ENCODE results near the gene SGTA.

Gene SGTA

DNA sequence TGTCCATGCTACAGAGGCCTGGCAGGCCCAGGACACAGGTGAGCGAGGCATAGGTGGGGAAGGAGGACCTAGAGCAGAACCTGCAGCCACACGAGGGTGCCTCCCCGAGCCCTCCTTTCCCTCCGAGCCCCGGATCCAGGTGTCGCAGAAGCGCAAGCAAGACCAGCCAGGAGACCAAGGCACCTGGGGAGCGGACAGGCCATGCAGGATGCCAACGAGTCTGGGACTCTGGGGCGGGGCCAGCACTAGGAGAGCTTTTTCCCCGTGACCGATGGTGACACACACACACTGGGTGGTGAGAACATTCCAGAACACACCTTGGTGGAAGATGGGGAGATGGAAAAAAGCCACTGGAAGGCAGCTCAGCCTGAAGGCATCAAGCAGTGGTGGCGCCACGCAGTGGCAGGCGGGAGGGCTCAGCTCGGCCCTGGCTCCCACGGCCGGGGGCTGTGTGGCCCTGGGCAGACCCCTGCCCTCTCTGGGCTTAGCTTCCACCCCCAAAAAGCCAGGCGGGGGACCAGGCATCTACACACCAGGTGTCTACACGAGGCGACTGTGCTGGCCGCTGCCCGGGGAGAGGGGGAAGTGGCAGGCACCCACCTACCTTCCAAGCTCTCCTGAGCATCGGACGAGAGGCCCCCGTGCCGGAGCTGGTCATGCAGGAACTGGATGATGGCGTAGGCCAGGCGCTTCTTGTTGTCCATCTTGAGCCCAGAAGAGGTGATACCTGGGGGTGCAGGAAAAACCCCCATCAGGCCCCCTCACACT, 14.5 kb downstream of the SGTA start:
- no peak for DNase-seq

DNA sequence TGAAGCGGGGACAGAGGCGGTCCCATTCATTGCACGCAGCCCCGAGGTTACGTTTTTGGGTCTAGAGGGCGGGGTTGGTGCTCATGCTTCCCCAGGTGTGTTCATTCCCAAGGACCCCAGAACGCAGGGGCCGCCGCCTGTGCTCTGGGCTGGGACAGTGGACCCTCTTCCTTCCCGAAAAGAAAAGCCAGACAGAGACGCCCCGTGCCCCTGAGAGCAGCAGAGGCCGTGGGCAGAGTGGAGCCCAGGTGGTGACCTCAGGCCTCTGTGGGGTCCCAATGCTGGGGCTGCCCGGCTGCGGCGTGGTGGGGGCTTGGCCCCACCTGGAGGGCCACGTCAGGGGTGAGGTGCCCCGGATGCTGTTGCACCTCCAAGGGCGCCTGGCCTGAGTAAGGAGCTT, 15.4 kb downstream of the SGTA start:
- DNase-seq: no peak

DNA sequence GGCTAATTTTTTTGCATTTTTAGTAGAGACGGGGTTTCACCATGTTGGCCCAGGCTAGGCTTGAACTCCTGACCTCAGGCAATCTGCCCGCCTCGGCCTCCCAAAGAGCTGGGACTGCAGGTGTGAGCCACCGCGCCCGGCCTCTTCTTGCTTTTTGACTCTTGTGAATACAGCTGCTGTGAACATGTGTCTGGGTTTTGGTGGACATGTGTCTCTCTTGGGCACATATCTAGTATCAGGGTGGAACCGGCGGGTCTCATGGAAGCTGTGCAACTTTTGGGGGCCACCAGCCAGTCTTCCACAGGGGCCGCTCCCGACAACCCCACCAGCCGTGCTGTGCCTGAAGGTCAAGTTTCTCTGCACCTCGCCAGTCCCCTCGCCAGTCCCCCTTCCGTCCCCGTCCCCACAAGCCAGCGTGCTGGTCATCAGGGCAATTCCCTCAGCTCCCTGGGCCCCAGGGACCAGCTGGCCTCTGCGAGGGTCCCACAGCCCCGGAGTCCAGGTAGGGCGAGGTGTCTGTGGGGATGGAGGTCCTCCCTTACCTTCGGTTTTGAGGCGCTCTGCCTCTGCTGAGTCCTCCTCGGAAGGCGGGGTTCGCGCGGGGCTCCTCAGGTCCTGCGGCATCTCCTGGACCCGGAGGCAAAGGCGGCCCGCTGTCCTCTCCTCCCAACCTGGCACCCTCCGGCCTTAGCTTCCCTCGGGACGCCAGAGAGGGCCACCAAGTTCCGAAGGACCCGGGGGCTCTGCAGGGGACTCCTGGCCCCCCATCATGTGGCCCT, 16.3 kb downstream of the SGTA start:
- DNase-seq: no peak

DNA sequence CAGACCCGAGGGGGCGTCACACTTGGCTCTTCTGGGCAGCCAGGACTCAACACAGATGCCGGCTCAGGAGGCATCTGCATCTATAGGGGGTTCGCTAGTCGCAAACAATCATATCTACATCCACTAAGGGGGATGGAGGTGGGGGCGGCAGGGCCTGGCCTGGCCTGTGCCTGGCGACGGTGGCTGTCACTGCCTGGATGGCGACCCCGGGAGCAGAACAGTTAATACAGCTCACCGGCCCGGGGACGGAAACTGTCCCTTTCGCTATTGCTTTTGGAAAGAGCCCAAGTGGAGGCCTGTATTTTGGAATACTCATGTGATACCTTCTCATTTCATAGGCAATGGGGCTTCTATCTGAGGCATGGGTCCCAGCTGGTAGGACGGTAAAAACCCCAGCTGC, 17.7 kb downstream of the SGTA start:
- DNase-seq: no peak

DNA sequence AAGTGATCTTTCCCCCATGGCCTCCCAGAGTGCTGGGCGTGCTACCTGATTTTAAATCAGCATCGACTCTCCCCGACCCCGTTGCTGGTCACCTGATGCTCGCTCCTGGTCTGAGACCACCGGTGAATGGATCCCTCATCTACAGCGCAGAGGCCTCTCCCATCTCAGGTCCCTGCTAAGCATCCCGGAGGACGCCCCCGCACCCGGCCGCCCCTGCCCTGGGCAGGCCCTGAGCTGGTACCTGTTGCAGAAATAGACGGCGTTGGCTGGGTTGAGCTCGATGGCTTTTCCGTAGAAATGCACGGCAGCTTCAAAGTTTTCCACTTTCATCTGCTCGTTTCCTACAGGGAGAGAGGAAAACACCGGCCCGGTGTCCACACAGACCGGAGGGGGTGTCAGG, 18.1 kb downstream of the SGTA start:
- no peak for DNase-seq

DNA sequence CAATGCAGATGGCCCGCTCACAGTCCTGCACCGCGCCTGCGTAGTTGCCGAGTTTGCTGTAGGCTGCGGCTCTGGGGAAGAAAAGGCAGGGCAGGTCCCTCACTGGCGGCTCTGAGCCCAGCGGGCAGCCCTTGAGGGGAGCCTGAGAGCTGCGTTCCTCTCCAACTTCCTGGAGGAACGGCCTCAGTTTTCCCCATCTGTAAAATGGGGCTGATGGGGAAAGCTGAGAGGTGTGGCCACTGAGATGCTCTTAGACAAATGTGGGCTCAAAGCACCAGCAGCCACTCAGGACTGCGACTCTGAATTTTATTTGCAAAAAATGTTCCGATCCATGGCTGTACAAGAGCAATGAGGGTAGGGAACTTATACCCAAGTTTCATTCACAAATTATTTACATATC, 19.4 kb downstream of the SGTA start:
- DNase-seq: no peak

DNA sequence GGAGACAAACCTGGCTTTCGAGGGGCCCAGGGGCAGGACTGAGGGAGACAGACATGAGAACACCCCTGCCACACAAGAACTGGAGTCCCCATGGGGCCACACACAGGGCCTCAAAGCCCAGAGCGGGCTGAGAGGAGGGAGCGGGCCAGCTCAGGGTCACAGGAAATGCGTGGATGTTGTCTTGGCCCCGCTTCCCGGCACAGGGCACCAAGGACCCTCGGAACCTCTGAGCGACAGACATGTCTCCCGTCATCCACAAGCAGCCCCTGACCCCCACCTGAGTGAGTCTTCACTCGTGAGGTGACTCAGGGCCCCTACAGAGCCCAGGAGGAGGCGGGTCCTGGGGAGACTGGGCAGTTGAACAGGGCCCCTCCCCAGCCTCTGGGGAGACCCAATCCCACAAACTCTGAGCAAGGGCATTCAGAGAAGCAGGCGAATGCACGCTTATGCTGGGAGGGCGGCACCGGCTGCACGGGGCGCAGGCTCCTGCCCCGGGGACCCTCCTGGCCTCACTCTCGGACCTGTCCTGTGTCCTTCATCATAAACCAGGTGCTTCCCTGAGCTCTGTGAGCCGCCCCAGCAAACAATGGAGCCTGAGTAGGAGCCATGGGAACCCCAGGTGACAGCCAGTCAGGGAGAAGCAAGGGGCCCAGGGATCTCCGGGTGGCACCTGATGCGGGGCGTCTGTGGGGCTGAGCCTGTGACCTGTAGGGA, 20.1 kb downstream of the SGTA start:
- no peak for DNase-seq

DNA sequence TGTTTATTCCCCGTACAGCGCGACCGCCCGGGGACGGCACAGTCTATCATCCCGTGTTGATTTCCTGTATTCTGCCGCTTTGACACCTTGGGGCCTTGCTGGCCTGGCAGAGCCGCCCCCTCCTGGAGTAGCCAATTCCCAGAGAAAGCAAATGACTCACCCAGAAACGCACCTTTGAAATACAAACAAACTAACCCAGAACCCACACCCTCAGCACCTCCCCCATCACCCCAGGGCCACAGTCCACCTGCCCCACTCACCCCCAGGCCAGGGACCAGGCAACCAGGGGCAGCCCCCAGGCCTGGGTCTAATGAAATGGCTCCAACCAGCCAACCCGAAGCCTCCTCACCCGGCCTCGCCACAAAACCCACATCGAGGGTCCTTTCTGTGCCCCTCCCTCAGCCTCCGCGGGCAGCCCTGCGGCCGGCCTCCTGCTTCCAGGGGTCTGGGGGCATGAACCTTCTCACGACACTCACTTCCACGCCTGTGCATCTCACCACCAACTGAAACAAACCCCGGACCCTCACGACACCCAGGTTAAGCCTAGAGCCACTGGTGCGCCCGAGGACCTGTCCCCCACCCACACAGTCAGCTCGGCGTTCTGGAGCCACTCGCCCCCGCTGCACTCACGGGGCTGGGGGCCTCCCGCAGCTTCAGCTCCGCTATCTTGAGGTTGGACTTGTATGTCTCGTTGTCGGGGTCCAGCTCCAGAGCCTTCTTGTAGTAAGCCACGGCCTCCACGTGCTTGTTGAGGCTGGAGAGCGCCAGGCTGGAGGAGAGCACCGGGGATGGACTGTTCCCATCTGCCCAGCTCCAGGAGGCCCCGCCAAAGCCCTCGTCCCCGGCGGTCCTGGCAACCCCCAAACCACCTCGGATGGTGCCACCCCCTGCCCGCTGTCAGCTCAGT, 20.9 kb downstream of the SGTA start:
- DNase-seq: no peak

DNA sequence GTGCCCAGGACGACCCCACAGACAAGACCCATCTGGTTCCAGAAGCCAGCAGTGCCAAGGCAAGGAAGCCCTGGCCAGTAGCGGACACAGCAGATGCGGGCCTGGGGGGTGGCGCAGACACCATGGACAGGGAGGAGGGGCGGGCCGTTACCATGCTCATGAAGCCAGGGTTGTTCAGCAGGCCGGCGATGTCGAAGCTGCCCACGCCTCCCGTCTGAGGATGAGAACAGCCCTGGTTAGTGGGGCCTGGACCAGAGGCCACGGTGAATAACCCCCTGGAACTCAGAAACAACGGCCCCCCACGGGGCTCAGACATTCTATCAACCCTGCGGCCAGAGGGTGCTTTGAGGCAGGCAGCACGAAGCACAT, 21.8 kb downstream of the SGTA start:
- DNase-seq: no peak

DNA sequence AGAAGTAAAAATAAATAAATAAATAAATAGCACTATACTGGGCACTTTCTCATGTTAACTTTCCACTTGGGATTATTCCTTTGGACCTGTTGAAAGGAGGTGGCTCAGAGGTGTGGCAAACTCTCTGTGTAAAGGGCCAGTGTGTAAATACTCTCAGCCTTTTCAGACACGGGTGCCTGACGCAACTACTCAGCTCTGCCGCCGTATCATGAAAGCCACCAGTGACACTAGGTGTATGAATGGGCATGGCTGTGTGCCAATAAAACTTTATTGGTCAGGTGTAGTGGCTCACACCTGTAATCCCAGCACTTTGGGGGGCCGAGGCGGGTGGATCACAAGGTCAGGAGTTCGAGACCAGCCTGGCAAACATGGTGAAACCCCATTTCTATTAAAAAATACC, 23.1 kb downstream of the SGTA start:
- no peak for DNase-seq

DNA sequence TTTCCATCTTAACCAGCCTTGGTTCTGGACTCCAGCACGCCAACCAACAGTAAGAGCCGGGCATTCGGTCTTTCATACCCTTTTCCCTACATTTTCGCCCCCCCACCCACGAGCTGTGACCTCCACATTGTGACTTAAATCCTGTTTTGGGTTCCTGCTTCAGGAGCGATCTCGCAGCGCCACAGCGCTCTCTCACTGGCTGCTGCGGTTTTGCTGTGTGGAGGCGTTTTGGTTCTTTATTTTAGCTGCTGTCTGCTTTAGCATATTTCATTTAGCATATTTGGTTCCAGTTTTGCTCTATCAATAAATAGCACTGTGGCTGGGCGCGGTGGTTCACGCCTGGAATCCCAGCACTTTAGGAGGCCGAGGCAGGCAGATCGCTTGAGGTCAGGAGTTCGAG, 23.7 kb downstream of the SGTA start:
- DNase-seq: no peak

DNA sequence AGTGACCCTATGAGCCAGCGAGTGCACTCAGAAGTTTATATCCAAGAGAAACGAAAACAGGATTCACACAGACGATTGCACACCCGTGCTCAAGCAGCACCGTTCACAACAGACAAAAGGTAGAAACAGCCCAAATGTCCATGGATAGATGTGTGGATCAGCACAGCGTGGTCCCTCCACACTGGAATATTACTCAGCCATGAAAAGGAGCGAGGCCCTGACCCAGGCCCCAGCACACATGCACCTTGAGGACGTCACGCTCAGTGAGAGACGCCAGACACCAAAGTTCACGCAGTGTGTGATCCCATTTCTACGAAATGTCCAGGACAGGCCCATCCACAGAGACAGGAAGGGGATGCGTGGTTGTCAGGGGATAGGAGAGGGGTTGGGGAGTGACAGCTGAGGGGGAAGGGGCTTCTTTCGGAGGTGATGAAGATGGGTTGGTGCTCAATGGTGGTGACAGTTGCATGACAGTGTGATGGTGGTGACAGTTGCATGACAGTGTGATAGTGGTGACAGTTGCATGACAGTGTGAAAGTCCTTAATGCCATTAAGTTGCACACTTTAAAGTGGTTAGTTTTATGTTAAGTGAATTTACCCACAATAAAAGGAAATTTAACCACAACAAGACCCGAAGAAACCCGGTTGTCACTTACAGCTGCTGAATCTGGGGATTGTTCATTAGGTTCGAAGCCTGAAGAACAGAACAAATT, 24.3 kb downstream of the SGTA start:
- DNase-seq: no peak

DNA sequence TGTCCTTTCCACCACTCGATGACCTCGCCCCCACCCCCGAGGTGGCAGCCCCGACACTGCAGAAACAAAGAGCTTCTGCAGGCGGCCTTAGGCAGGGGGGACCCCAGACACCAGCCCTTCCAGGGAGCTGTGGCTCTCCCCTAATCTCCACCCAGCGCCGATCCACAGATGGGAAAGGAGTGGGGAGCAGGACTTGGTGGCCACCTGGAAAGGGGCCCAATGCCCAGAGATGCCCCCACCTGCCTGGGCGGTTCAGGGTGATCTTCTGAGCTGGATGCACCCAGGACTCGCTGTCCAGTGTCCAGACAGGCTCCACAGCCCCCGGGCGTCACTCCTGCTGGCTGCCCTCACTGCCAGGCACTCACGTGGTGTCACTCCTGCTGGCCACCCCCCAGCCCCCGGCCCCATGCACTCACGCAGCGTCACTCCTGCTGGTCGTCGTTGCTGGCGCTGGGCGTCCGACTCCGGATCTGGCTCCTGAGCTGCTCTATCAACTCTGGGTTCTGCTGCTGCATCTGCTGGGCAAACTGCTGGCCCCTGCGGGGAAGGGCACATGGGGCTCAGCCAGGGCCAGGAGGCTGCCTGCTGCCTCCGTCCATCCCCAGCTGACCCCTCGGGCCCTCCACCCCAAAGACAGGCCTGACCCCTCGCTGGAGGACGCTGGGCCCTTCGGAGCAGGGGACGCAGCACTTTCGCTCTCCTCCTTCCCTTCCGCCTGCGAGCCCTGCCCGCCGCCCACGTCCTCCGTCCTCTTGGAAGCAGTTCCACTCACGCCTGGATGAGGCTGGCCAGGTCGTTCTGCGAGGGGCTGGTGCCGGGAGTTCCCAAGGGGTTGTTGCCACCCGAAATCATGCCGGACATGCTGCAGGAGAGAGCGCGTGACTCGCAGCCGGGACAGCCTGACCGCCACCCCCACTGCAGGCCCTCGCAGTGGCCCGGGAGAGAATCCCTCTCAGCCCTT, 25.9 kb downstream of the SGTA start:
- DNase-seq: no peak

DNA sequence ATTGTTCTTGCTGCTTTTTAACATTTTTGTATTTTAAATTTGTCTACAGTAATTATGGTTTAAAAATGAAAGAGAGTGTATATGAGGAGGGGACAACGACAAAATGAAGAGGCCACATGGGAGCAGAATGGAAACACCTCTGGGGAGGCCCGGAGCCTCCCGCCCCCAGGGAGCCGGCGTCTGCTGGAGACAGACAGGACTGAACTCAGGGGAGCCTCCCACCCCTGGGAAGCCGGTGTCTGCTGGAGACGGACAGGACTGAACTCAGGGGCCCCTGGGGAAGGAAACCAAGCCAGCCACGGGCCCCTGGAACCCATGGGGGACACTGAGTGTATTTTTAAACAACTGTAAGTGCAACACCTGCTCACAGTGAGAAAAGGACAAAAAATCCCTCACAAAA, 26.6 kb downstream of the SGTA start:
- DNase-seq: no peak

DNA sequence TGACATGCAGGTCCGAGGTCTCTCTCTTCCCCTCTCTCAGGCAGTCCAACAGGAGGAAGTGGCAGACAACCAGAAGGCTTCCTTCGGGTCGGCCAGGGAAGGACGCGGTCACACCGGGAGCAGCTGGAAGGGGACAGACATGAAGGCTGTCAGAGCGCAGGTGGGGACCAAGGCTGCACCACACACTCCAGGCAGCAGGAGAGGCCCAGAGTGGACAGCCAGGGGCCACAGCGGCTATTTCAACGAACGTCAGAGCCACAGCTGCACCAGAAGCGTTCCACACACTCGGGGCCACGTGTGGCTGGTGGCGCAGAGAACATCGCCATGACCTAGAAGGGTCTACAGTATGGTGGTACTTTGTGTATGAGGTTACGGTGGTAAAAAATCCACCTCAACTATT, 27.3 kb downstream of the SGTA start:
- DNase-seq: no peak

DNA sequence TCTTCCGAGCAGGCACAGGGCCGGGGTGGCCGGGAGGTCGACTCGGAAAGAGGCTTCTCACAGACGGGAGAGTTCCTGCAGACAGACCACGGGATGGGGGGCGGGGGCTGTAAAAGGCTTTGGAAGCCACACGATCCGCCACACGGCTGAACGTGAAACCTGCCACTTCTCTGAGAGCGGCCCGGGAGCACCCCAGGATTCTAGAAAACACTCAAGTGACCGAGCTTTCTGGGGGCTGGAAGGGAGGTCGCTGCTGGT, 27.7 kb downstream of the SGTA start:
- no peak for DNase-seq

DNA sequence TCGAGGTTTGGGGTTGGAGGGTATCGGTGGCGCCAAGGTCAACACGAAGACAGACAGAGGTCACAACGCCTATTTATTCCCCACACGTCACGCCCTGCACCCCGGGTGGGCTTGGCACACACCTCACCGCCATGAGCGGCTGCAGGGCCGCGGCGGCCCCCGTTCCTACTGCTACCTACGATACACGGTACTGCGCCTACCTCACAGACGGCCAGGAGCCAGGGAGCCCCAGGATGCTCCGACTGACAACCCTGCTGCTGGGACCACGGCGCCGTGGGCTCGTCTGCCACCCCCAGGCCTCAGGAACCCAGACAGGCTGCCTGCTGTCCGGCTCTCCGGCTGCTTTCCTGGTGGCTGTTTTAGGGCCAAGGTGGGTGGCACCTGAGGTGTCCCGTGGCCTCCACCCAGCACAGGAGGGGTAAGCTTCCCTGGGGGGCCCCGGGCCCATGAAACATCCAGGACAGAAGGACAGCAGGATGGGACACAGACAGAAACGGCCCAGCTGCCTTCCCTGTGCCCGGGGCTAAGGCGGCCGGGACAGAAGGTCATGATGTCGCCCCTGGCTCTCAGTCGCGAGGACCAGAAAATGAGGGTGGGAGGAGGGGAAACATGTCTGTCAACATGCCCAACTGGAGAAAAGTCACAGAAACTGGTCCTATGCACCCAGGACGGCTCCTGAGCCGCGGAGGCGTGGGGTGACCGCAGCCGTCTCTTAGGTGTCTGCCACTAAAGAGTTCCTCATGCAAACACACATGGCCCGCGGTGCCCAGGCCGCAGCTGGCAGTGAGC, 28.2 kb downstream of the SGTA start:
- no peak for DNase-seq

DNA sequence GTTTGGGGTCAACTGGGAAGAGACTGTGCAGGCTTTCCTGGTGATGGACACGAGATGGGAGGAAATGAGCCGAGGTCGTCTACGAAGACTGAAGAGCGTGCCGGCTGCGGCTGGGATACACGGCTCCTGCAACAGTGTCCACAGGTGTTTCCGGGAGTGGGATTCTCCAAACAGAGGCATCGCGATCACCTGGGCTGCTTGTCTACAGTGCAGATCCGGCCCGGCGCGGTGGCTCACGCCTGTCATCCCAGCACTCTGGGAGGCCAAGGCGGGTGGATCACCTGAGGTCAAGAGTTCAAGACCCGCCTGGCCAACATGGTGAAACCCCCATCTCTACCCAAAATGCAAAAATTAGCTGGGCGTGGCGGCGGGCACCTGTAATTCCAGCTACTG, 31.6 kb downstream of the SGTA start:
- DNase-seq: no peak

DNA sequence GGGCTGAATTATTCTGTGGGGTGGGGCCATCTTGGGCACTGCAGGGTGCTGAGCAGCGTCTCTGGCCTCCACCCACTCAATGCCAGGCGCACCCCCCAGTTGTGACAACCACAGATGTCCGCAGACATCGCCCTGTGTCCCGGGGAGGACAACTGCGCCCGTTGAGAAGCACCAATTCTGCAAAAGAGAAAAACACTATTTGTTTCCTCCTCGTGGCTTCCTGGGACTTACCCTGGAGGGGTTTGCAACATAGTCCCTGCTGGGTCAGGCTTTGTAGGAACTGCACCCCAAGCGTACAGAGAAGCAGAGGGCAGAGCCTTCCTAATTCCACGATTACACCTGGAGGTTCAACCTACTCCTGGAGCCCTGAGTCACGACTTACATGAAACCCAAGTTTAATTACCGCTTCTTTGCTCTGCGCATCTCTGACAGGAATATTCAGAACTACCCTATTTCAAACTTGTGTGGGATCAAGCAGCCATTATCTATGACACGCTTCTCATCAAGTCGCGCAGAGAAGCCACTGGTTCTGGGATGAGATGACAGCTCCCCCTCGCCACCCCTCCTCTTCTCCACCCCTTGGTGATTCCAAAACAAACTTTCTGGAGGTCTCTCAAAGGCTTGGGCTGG, 32.1 kb downstream of the SGTA start:
- no peak for DNase-seq

DNA sequence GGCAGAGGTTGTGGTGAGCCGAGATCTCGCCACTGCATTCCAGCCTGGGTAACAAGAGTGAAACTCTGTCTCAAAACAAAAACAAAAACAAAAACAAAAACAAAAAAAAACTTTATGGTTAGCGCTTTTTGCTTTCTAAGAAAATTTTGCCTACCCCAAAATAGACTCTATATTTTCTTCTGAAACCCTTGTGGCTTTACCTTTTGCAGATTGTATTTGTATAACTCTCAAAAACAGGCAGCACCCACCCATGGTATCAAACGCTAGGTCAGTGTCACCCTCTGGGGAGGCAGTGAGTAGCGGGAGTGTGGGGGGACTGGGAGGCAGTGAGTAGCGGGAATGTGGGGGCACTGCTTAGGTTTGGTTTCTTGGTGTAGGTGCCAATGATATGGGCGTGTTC, 35.7 kb downstream of the SGTA start:
- no peak for DNase-seq

All from CD4-positive, alpha-beta T cell treated with Interleukin-1 beta for 1 hour (primary cell).